Kidney (tissue), 14 donors: ENCODE data around the gene TTLL8. TPM values are rescaled to one million over a fixed set of nuclear protein-coding genes. Genes with fewer than 3 reads are reported as not detected.

Source experiments
- DNase-seq, 5 donors: peaks; one replicate each; pipeline ENCODE4 v3.0.0-alpha.2; 2013 to 2020
- FAIRE-seq: peaks from 2 replicates; lab custom pipeline; 2012; peaks lifted over from hg19 to GRCh38; lab: Jason Lieb, UNC
- H3K27ac ChIP-seq, 2 donors: one replicate each; pipeline ENCODE4 v1.7.0; 2013; ENCODE audit warnings: low read depth in 2 of 2, low read length in 2 of 2, inconsistent platforms in 1 of 2
- H3K27me3 ChIP-seq: one replicate; pipeline ENCODE4 v1.7.1; 2013; ENCODE audit warnings: low read length, inconsistent platforms; ENCODE audit not compliant: control insufficient read depth, insufficient read depth
- H3K36me3 ChIP-seq, 3 donors: one replicate each; pipeline versions ENCODE4 v1.7.0 to v1.7.1; 2013; ENCODE audit warnings: low read length in 3 of 3, control low read depth in 1 of 3, inconsistent platforms in 1 of 3; ENCODE audit not compliant: insufficient read depth in 3 of 3, control insufficient read depth in 2 of 3
- H3K4me1 ChIP-seq, 3 donors: one replicate each; pipeline versions ENCODE4 v1.7.0 to v1.7.1; 2013; ENCODE audit warnings: low read length in 3 of 3, inconsistent platforms in 1 of 3, low read depth in 1 of 3; ENCODE audit not compliant: control insufficient read depth in 2 of 3, insufficient read depth in 2 of 3
- H3K4me3 ChIP-seq, 3 donors: one replicate each; pipeline versions ENCODE4 v1.7.0 to v1.8.1; 2013; ENCODE audit warnings: low read length in 3 of 3, control low read depth in 1 of 3, inconsistent platforms in 1 of 3
- H3K9ac ChIP-seq, 3 donors: one replicate each; pipeline versions ENCODE4 v1.7.0 to v1.7.1; 2013; ENCODE audit warnings: low read length in 3 of 3, control low read depth in 1 of 3, inconsistent platforms in 1 of 3
- H3K9me3 ChIP-seq, 3 donors: one replicate each; pipeline versions ENCODE4 v1.7.0 to v1.7.1; 2013; ENCODE audit warnings: low read length in 3 of 3, control low read depth in 1 of 3, inconsistent platforms in 1 of 3; ENCODE audit not compliant: control insufficient read depth in 2 of 3, insufficient read depth in 1 of 3
- intact Hi-C: fragments of 100-400 bp; cut with DNase I; formaldehyde crosslinking; loops from one replicate; pipeline ENCODE4 v1.11.1; 2022
- polyA plus RNA-seq: library from polyadenylated mRNA; stranded (reverse); fragments of 350-450 nt; fragmentation: Illumina TruSeq; extraction: RNeasy Lipid Tissue Mini Kit (QIAGEN cat#74804); gene quantifications from one replicate; pipeline ENCODE4 v1.2.3, GENCODE V29; 2014; ENCODE audit warnings: low read depth, low replicate concordance; ENCODE audit not compliant: insufficient read depth
- total RNA-seq: library from RNA; stranded (reverse); fragmentation: NEBNext Ultra II Directional; extraction: Animal tissue kit (Norgen Biotek cat#: 25700); gene quantifications from one replicate; pipeline ENCODE4 v1.2.1, GENCODE V29; 2021
- TF ChIP-seq, protein P1 (sequence below): IDR thresholded peaks from 3 replicates; pipeline ENCODE4 v1.5.1; 2012; ENCODE audit warnings: mild to moderate bottlenecking, moderate library complexity, borderline replicate concordance; ENCODE audit not compliant: insufficient read depth; ENCODE audit errors: extremely low read depth
- donor health status: control.
- donor health status: control.
- donor health status: control.
- donor health status: control.
- donor health status: control.
- donor health status: DM: yes; HTN: yes; CAD: no.
- donor health status: Normal renal cell carcinoma (clear cell type).

TTLL8 gene
- total and polyA plus RNA-seq, 2 donors from 2014 or later, result not detected

DNA sequence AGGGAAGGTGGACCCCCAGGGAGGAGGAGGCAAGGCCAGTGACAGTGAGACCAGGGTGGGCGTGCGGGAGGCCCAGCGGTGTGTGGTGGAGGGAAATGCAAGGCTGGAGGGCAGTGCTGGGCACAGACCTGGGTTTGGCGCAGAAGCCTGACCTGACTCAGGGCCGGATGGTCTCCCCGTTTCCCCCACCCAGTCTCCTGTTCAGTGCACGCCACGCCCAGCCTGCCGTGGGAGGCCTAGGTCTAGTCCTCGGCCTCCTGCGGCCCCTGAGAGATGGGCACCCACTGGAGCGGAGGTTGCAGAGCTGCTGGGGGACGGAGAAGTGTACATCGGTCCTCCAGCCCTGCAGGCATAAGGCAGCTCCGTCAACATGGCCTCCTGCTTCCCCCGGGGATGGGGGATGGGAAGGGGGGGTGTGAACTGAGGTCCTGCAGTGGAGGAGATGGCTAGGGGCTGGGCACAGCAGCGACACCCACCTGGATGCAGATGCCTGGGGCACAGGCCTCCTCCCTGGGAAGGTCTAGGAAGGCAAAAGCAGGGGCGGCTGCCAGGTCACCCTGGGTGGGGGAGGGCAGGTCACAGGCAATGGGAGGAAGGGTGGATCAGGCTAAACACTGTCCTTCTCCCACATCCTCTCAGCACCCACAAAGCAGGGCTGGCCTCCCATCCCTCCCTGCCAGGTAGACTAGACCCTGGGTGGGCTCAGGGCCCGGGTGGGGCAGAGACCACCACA lies 61.4 kb downstream of the TTLL8 start:
- peak in 2 of 5 donors; percentile 54 to 72 for DNase-seq
- intact Hi-C loops, result no loop called here

DNA sequence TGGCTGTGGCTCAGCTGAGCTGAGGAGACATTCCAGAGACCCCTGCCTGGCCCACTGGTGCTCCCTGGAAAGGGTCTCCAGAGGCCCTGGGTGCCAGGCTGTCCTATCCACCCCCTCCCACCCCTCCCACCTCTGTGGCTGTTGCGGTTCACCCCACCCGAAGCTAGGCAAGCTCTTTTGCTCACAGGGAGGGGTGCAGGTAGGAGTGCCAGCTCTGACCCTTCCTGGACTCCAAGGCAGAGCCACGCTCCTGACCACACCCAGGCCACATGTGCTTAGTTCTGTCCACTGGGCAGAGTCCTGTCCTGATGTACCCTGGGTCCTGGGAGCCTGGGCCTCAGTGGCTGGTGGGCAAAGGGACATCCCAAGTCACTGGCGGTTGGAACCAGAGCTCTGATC lies 62.0 kb downstream of the TTLL8 start:
- peaks cover 0 to 2% (median 0%) of the 10 kb centered on the region in 3 donors for H3K4me1 ChIP-seq
- H3K36me3 ChIP-seq, result no peaks in the 10 kb centered on the region
- peaks cover 2% of the 10 kb centered on the region for H3K27me3 ChIP-seq
- H3K9me3 ChIP-seq, result peaks cover 0 to 4% (median 0%) of the 10 kb centered on the region in 3 donors
- TF ChIP-seq, protein P1, sequence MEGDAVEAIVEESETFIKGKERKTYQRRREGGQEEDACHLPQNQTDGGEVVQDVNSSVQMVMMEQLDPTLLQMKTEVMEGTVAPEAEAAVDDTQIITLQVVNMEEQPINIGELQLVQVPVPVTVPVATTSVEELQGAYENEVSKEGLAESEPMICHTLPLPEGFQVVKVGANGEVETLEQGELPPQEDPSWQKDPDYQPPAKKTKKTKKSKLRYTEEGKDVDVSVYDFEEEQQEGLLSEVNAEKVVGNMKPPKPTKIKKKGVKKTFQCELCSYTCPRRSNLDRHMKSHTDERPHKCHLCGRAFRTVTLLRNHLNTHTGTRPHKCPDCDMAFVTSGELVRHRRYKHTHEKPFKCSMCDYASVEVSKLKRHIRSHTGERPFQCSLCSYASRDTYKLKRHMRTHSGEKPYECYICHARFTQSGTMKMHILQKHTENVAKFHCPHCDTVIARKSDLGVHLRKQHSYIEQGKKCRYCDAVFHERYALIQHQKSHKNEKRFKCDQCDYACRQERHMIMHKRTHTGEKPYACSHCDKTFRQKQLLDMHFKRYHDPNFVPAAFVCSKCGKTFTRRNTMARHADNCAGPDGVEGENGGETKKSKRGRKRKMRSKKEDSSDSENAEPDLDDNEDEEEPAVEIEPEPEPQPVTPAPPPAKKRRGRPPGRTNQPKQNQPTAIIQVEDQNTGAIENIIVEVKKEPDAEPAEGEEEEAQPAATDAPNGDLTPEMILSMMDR, result no peak
- intact Hi-C loops, result no loop called here
- no peak overlapping the region for H3K4me3 ChIP-seq
- DNase-seq, result no peak
- no peak overlapping the region for H3K9ac ChIP-seq
- FAIRE-seq, result no peak
- H3K27ac ChIP-seq, result no peak overlapping the region

More for the DNA sequence above, 61.4 kb downstream of the TTLL8 start:
- peaks cover 2% of the 10 kb centered on the region for H3K27me3 ChIP-seq
- no peaks in the 10 kb centered on the region for H3K9me3 ChIP-seq
- no peak overlapping the region for H3K9ac ChIP-seq
- peaks cover 0 to 2% (median 0%) of the 10 kb centered on the region in 3 donors for H3K4me1 ChIP-seq
- no peak overlapping the region for H3K4me3 ChIP-seq
- H3K36me3 ChIP-seq, result no peaks in the 10 kb centered on the region
- FAIRE-seq, result no peak
- no peak overlapping the region for H3K27ac ChIP-seq
- TF ChIP-seq, protein P1, result no peak

DNA sequence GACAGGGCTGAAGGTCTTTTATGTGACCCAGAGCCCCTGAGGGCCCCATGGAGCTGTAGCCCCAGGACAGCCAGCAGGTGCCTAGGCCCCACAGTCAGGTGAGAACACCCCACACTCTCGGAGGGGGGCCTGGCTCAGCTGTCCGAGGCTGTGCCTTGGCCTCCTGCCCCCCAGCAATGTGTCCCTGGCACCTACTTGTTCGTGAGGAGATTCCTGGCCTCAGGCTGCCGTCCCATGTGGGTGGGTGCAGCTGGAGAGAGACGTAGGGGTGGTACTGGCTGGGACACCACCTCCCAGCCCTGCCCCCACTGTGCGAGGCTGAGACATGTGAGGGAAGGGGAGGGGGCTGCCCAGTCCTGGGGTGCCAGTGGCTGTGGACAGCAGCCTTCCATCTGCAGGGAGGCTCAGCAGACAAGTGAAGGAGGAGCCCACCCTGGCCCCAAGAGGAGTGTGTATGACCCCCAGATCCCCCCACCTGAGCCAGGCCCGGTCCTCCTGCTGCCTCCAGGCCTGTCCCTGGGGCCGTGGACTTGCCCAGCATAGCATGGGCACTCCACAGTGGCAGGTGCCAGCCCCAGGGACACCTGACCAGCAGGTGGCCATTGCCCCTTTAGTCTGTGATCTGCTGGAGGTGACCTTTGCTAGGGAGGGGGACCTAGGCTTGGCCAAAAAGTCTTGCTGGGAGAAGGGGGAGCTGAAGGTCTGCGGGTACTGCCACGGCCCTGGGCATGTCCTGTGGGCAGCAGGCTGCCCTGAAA lies 62.6 kb downstream of the TTLL8 start:
- no peak overlapping the region for H3K4me3 ChIP-seq
- H3K36me3 ChIP-seq, result no peaks in the 10 kb centered on the region
- H3K4me1 ChIP-seq, result peaks cover 0 to 2% (median 0%) of the 10 kb centered on the region in 3 donors
- no peak overlapping the region for H3K27ac ChIP-seq
- peaks cover 2% of the 10 kb centered on the region for H3K27me3 ChIP-seq
- H3K9ac ChIP-seq, result no peak overlapping the region
- intact Hi-C loops, result no loop called here
- TF ChIP-seq, protein P1, result no peak
- FAIRE-seq (no peak), DNase-seq (no peak)
- peaks cover 0 to 9% (median 0%) of the 10 kb centered on the region in 3 donors for H3K9me3 ChIP-seq
